ENCODE data around the gene TMEM198. TPM values are rescaled to one million over a fixed set of nuclear protein-coding genes. Genes with fewer than 3 reads are reported as not detected.
A peak's percentile ranks its signal among the peaks of the same experiment; 100 is the strongest.

The TMEM198 gene
- total and polyA plus RNA-seq, 2 experiments from 2014 or later, result 5.6 to 13.7 TPM

DNA sequence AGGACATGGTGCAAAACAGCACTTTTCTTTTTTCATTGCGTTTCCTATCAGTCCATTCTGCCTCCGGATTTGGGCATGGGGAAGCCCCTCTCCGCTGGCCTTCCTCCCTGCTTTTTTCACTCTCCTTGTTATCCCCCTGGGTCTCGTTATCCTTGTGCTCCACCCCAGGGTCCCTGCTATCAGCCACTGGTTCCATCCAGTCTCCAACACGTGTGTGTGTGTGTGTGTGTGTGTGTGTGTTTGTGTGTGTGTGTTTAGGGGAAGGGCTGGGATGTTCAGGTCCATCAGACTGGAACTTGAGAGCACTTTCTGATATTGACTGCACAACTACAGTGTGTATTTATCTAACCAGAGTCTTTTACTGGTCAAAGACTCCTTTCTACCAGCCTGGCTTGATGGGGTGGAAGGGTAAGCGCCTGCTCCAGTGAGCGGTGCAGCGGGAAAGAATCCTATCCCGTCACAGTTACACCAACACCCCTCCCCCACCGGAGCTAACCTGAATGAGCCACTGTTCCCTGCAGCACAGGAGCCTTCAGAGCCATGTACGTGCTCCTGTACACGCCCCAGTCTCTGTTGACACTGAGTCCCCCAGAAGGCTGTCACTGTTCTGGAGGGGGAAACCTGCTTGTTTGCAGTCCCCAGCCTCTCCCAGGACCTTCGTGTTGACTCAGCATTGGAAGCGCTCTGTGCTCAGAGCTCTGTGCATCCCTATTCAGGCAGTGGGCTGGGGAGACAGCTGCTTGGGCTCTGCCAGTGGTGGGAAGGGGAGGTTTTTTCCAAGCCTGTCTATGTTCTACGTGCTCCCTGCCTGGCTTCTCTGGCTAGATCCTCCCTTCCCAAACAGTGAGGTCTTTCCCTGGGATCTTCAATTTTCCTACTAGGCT, 32.9 kb downstream of the TMEM198 start:
- H3K4me3 Mint-ChIP-seq, result peak overlapping the region; percentile 52
- H3K27me3 Mint-ChIP-seq (ENCODE audit: insufficient read depth, low read depth, poor library complexity), result peaks cover 15% of the 10 kb centered on the region
- H3K36me3 Mint-ChIP-seq (ENCODE audit: low read depth), result no peaks in the 10 kb centered on the region; the same call in 2 of the 3 replicates
- Histone ChIP-seq H3K4me2 (peak overlapping the region; percentile 72), H3K27me3 (ENCODE audit: insufficient read depth) (no peaks in the 10 kb centered on the region), H3K4me1 (ENCODE audit: insufficient read depth) (peaks cover 37% of the 10 kb centered on the region), H3K4me3 (peak overlapping the region; percentile 33; the same call in 1 of the 2 replicates), H3K79me2 (replicated peaks; ENCODE audit: insufficient read depth) (no peaks in the 10 kb centered on the region), H4K20me1 (replicated peaks; ENCODE audit: insufficient read depth) (no peaks in the 10 kb centered on the region), H3K27ac (ENCODE audit: low read depth) (no peak overlapping the region), H3K9me2 (ENCODE audit: insufficient read depth) (0 out of 2 replicates have a peak, but pooled peaks cover 4% of the 10 kb centered on the region), H3K36me3 (ENCODE audit: insufficient read depth) (no peaks in the 10 kb centered on the region), H2AFZ (peak overlapping the region; percentile 94), H3F3A (replicated peaks; ENCODE audit: low read depth) (peaks cover 4% of the 10 kb centered on the region; the same call in 1 of the 2 replicates)
- H3K27ac Mint-ChIP-seq, result peak overlapping the region; percentile 30
- H3K9me3 Mint-ChIP-seq, result no peaks in the 10 kb centered on the region
- TF ChIP-seq CREB1 (CRISPR knock-in tag; IDR thresholded peaks at IDR 0.05; ENCODE audit: low read depth) (peak; percentile 57; the same call in 1 of the 2 replicates), POLR2AphosphoS5 (IDR thresholded peaks at IDR 0.05; ENCODE audit: low read depth) (peak; percentile 40; the same call in 1 of the 2 replicates), STAT1 (IDR thresholded peaks at IDR 0.05; ENCODE audit: unreplicated experiment) (no peak)
- ATAC-seq, result peak; percentile 82
- peaks cover 47% of the 10 kb centered on the region for H3K4me1 Mint-ChIP-seq
- peak; percentile 84 for DNase-seq (ENCODE audit: low spot score)

DNA sequence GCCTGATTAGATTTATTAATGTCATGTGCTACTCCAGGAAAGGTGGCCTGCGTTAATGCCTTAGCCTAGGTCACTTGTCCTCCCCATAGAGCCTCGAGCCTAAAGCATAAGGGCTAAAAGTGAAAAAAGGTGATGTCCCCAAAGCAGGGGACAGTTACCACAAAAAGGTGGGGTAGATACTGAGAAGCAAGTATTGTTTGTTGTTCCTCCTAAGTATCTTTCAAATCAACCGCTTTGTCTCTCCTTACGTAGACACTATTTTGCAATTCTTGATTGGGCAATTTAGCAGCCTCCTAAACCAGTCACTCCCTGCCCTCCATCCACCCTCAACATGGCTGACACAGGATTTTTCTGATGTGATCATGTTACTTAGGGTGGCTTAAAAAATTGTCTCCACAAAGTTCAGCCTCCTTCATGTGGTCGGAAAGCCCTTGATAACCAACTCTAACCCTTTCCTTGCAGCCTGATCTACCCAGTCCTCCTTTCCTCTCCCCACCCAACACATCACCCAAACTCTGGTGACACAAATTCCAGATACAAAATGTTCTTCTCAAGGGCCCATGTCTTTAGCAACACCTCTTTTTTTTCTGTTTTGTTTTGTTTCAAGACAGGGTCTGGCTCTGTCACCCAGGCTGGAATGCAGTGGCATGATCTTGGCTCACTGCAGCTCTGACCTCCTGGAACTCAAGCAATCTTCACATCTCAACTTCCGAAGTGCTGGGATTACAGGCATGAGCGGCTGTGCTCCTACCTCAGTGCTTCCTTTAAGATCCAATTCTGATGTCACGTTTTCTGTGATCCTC, 35.2 kb downstream of the TMEM198 start:
- Mint-ChIP-seq H3K4me3 (no peak overlapping the region), H3K9me3 (no peaks in the 10 kb centered on the region)
- TF ChIP-seq JUNB (IDR thresholded peaks at IDR 0.05; ENCODE audit: unreplicated experiment), result no peak
- TF ChIP-seq NANOG (IDR thresholded peaks at IDR 0.05; ENCODE audit: borderline replicate concordance), result no peak
- no peak for TF ChIP-seq EZH2 (IDR thresholded peaks at IDR 0.05; ENCODE audit: low read depth, unreplicated experiment)
- TF ChIP-seq, protein P1, sequence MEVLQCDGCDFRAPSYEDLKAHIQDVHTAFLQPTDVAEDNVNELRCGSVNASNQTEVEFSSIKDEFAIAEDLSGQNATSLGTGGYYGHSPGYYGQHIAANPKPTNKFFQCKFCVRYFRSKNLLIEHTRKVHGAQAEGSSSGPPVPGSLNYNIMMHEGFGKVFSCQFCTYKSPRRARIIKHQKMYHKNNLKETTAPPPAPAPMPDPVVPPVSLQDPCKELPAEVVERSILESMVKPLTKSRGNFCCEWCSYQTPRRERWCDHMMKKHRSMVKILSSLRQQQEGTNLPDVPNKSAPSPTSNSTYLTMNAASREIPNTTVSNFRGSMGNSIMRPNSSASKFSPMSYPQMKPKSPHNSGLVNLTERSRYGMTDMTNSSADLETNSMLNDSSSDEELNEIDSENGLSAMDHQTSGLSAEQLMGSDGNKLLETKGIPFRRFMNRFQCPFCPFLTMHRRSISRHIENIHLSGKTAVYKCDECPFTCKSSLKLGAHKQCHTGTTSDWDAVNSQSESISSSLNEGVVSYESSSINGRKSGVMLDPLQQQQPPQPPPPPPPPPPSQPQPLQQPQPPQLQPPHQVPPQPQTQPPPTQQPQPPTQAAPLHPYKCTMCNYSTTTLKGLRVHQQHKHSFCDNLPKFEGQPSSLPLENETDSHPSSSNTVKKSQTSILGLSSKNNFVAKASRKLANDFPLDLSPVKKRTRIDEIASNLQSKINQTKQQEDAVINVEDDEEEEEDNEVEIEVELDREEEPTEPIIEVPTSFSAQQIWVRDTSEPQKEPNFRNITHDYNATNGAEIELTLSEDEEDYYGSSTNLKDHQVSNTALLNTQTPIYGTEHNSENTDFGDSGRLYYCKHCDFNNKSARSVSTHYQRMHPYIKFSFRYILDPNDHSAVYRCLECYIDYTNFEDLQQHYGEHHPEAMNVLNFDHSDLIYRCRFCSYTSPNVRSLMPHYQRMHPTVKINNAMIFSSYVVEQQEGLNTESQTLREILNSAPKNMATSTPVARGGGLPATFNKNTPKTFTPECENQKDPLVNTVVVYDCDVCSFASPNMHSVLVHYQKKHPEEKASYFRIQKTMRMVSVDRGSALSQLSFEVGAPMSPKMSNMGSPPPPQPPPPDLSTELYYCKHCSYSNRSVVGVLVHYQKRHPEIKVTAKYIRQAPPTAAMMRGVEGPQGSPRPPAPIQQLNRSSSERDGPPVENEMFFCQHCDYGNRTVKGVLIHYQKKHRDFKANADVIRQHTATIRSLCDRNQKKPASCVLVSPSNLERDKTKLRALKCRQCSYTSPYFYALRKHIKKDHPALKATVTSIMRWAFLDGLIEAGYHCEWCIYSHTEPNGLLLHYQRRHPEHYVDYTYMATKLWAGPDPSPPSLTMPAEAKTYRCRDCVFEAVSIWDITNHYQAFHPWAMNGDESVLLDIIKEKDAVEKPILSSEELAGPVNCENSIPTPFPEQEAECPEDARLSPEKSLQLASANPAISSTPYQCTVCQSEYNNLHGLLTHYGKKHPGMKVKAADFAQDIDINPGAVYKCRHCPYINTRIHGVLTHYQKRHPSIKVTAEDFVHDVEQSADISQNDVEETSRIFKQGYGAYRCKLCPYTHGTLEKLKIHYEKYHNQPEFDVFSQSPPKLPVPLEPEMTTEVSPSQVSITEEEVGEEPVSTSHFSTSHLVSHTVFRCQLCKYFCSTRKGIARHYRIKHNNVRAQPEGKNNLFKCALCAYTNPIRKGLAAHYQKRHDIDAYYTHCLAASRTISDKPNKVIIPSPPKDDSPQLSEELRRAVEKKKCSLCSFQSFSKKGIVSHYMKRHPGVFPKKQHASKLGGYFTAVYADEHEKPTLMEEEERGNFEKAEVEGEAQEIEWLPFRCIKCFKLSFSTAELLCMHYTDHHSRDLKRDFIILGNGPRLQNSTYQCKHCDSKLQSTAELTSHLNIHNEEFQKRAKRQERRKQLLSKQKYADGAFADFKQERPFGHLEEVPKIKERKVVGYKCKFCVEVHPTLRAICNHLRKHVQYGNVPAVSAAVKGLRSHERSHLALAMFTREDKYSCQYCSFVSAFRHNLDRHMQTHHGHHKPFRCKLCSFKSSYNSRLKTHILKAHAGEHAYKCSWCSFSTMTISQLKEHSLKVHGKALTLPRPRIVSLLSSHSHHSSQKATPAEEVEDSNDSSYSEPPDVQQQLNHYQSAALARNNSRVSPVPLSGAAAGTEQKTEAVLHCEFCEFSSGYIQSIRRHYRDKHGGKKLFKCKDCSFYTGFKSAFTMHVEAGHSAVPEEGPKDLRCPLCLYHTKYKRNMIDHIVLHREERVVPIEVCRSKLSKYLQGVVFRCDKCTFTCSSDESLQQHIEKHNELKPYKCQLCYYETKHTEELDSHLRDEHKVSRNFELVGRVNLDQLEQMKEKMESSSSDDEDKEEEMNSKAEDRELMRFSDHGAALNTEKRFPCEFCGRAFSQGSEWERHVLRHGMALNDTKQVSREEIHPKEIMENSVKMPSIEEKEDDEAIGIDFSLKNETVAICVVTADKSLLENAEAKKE (CRISPR knock-in tag; IDR thresholded peaks at IDR 0.05), result no peak
- TF ChIP-seq, protein P2, sequence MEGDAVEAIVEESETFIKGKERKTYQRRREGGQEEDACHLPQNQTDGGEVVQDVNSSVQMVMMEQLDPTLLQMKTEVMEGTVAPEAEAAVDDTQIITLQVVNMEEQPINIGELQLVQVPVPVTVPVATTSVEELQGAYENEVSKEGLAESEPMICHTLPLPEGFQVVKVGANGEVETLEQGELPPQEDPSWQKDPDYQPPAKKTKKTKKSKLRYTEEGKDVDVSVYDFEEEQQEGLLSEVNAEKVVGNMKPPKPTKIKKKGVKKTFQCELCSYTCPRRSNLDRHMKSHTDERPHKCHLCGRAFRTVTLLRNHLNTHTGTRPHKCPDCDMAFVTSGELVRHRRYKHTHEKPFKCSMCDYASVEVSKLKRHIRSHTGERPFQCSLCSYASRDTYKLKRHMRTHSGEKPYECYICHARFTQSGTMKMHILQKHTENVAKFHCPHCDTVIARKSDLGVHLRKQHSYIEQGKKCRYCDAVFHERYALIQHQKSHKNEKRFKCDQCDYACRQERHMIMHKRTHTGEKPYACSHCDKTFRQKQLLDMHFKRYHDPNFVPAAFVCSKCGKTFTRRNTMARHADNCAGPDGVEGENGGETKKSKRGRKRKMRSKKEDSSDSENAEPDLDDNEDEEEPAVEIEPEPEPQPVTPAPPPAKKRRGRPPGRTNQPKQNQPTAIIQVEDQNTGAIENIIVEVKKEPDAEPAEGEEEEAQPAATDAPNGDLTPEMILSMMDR (conservative IDR thresholded peaks at IDR 0.05; ENCODE audit: low read depth in 2 of 2), result no peak
- no peak for TF ChIP-seq ZNF331 (CRISPR knock-in tag; IDR thresholded peaks at IDR 0.05; ENCODE audit: low read depth)
- TF ChIP-seq EZH2phosphoT487 (IDR thresholded peaks at IDR 0.05; ENCODE audit: unreplicated experiment), result no peak

More for the DNA sequence above, 35.2 kb downstream of the TMEM198 start:
- Histone ChIP-seq H3K27ac (ENCODE audit: low read depth) (no peak overlapping the region), H3K79me2 (replicated peaks; ENCODE audit: insufficient read depth) (no peaks in the 10 kb centered on the region), H4K20me1 (replicated peaks; ENCODE audit: insufficient read depth) (no peaks in the 10 kb centered on the region), H3K4me1 (ENCODE audit: insufficient read depth) (peaks cover 28% of the 10 kb centered on the region), H3K27me3 (ENCODE audit: insufficient read depth) (no peaks in the 10 kb centered on the region), H3K36me3 (ENCODE audit: insufficient read depth) (no peaks in the 10 kb centered on the region), H3K4me2 (no peak overlapping the region), H2AFZ (peak overlapping the region; percentile 83), H3K9me2 (ENCODE audit: insufficient read depth) (0 out of 2 replicates have a peak, but pooled peaks cover 4% of the 10 kb centered on the region), H3K4me3 (no peak overlapping the region), H3F3A (replicated peaks; ENCODE audit: low read depth) (0 out of 2 replicates have a peak, but pooled peaks cover 4% of the 10 kb centered on the region)
- H3K27me3 Mint-ChIP-seq (ENCODE audit: insufficient read depth, low read depth, poor library complexity), result peaks cover 13% of the 10 kb centered on the region
- ATAC-seq, result no peak
- H3K27ac Mint-ChIP-seq, result no peak overlapping the region
- peaks cover 38% of the 10 kb centered on the region for H3K4me1 Mint-ChIP-seq
- no peaks in the 10 kb centered on the region; the same call in 2 of the 3 replicates for H3K36me3 Mint-ChIP-seq (ENCODE audit: low read depth)
- no peak for DNase-seq (ENCODE audit: low spot score)

Data from GM23338 (cell line).